ENCODE measurements around the gene GUCD1.

The GUCD1 gene

DNA sequence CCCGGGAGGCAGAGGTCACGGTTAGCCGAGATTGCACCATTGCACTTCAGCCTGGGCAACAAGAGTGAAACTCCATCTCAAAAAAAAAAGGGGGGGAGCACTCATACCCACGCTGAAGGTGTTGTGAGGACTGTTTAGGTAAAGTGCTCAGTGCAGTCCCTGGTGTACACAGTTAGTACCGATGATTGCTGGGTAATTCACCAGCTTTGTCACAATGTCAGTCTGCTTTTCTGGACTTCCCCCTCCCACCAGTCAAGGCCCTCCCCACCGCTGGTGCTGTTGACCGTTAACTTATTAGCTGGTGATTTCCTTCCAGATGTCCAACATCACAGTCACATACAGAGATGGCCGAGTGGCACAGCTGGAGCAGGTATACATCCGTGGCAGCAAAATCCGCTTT is 12.7 kb upstream of the GUCD1 start:
- Histone ChIP-seq H3K4me3 (ENCODE audit: low read depth, low read length) (no peak overlapping the region), H3K9me3 (ENCODE audit: control insufficient read depth, insufficient read depth, low read depth, low read length) (no peaks in the 10 kb centered on the region), H3K36me3 (ENCODE audit: control insufficient read depth in 2 of 2, insufficient read depth in 1 of 2, low read length in 2 of 2) (peaks cover 68 to 96% of the 10 kb centered on the region in 2 experiments), H3K27ac (ENCODE audit: extremely low read depth, low read depth, low read length) (no peak overlapping the region), H3K4me1 (ENCODE audit: control insufficient read depth, insufficient read depth, low read length) (no peaks in the 10 kb centered on the region)
- ChIA-PET POLR2A (interaction anchor here (2.2 kb wide), 1 partner anchor 13 kb away, joined by 6 read pairs; the partner anchor contains the start of gene GUCD1), CTCF (no interaction called here)
- TF ChIP-seq, protein P1, sequence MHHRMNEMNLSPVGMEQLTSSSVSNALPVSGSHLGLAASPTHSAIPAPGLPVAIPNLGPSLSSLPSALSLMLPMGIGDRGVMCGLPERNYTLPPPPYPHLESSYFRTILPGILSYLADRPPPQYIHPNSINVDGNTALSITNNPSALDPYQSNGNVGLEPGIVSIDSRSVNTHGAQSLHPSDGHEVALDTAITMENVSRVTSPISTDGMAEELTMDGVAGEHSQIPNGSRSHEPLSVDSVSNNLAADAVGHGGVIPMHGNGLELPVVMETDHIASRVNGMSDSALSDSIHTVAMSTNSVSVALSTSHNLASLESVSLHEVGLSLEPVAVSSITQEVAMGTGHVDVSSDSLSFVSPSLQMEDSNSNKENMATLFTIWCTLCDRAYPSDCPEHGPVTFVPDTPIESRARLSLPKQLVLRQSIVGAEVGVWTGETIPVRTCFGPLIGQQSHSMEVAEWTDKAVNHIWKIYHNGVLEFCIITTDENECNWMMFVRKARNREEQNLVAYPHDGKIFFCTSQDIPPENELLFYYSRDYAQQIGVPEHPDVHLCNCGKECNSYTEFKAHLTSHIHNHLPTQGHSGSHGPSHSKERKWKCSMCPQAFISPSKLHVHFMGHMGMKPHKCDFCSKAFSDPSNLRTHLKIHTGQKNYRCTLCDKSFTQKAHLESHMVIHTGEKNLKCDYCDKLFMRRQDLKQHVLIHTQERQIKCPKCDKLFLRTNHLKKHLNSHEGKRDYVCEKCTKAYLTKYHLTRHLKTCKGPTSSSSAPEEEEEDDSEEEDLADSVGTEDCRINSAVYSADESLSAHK (tag by site-specific recombination; IDR thresholded peaks at IDR 0.05), result no peak
- TF ChIP-seq ZNF169 (tag by site-specific recombination; IDR thresholded peaks at IDR 0.05), result no peak
- TF ChIP-seq KLF16 (tag by site-specific recombination; IDR thresholded peaks at IDR 0.05), result no peak
- TF ChIP-seq, protein P2, sequence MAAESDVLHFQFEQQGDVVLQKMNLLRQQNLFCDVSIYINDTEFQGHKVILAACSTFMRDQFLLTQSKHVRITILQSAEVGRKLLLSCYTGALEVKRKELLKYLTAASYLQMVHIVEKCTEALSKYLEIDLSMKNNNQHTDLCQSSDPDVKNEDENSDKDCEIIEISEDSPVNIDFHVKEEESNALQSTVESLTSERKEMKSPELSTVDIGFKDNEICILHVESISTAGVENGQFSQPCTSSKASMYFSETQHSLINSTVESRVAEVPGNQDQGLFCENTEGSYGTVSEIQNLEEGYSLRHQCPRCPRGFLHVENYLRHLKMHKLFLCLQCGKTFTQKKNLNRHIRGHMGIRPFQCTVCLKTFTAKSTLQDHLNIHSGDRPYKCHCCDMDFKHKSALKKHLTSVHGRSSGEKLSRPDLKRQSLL (tag by site-specific recombination; IDR thresholded peaks at IDR 0.05), result no peak
- TF ChIP-seq ZNF660 (tag by site-specific recombination; IDR thresholded peaks at IDR 0.05), result no peak
- no peak for TF ChIP-seq GLIS1 (tag by site-specific recombination; IDR thresholded peaks at IDR 0.05)

DNA sequence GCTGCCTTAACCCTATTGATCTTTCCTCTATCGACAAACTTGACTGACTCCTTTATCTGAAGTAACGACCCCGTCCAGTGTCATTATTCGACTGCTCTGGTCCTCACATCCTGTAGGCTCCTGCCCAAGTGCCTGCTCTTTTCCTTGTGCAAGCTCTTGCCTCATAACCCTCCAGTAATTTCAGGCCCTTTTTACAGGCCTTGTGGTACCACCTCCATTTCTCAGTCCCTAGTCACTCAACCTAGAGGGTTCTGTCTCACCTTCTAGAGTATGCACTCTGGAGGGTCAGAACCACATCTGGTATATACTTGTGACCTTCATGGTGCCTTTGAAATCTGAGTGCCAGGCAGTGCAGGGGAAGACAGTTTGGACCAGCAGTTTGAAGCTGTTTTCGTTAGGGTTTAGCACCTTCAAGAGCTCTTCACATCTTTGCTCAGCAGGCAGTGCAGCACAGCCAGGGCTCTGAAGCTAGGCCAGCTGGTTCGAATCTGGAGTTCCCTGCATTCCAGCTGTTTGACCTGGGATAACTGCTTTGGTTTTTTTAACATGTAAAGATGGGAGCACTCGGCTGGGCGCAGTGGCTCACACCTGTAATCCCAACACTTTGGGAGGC is 12.1 kb upstream of the GUCD1 start:
- no peaks in the 10 kb centered on the region for H3K9me3 ChIP-seq (ENCODE audit: control insufficient read depth, insufficient read depth, low read depth, low read length)
- POLR2A ChIA-PET, result interaction anchor here (2.2 kb wide), 1 partner anchor 12 kb away, joined by 6 read pairs; the partner anchor contains the start of gene GUCD1
- CTCF ChIA-PET, result no interaction called here
- no peaks in the 10 kb centered on the region for H3K4me1 ChIP-seq (ENCODE audit: control insufficient read depth, insufficient read depth, low read length)
- TF ChIP-seq ZBTB17 (tag by site-specific recombination; IDR thresholded peaks at IDR 0.05) (peak; percentile 83), ZNF555 (tag by site-specific recombination; conservative IDR thresholded peaks at IDR 0.05) (no peak)
- no peak overlapping the region for H3K4me3 ChIP-seq (ENCODE audit: low read depth, low read length)
- H3K36me3 ChIP-seq (ENCODE audit: control insufficient read depth in 2 of 2, insufficient read depth in 1 of 2, low read length in 2 of 2), result peaks cover 69 to 96% of the 10 kb centered on the region in 2 experiments
- peak overlapping the region; percentile 5; the same call in 1 of the 2 replicates for H3K27ac ChIP-seq (ENCODE audit: extremely low read depth, low read depth, low read length)

DNA sequence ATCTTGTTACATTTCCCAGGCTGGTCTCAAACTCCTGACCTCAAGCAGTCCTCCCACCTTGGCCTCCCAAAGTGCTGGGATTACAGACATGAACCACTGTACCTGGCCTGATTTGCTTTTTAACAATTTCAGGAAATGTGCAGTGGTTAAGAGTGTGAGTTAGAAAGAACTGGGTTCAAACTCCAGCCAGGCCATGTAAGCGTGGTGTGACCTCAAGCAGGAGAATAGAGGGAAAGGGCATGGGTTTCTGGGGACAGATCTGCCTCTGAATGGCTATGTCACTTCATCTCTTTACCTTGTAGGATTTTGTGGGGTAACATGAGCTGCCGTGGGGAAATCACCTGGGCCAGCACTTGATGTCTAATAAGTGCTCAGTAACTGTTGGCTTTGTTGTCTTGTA is 10.1 kb upstream of the GUCD1 start:
- no peak overlapping the region for H3K4me3 ChIP-seq (ENCODE audit: low read depth, low read length)
- peaks cover 72 to 94% of the 10 kb centered on the region in 2 experiments for H3K36me3 ChIP-seq (ENCODE audit: control insufficient read depth in 2 of 2, insufficient read depth in 1 of 2, low read length in 2 of 2)
- no peak overlapping the region for H3K27ac ChIP-seq (ENCODE audit: extremely low read depth, low read depth, low read length)
- no peaks in the 10 kb centered on the region for H3K4me1 ChIP-seq (ENCODE audit: control insufficient read depth, insufficient read depth, low read length)
- ChIA-PET POLR2A (interaction anchor here (0.6 to 1.3 kb wide), 2 partner anchors 10 to 24 kb away, joined by 5 to 12 read pairs; partner anchors contain the start of gene GUCD1), CTCF (interaction anchor here (0.6 kb wide), 1 partner anchor 317 kb away, joined by 4 read pairs; no protein-coding TSS in a partner anchor)
- no peaks in the 10 kb centered on the region for H3K9me3 ChIP-seq (ENCODE audit: control insufficient read depth, insufficient read depth, low read depth, low read length)
- TF ChIP-seq ZNF510 (tag by site-specific recombination; IDR thresholded peaks at IDR 0.05; ENCODE audit: insufficient replicate concordance) (no peak), ZNF626 (tag by site-specific recombination; IDR thresholded peaks at IDR 0.05) (no peak), ZNF362 (tag by site-specific recombination; IDR thresholded peaks at IDR 0.05) (no peak), PRDM1 (tag by site-specific recombination; IDR thresholded peaks at IDR 0.05) (no peak), ZNF677 (tag by site-specific recombination; IDR thresholded peaks at IDR 0.05) (no peak), MYNN (tag by site-specific recombination; IDR thresholded peaks at IDR 0.05; ENCODE audit: borderline replicate concordance) (no peak), HOXA7 (CRISPR knock-in tag; IDR thresholded peaks at IDR 0.05; ENCODE audit: borderline replicate concordance) (no peak), ZNF629 (tag by site-specific recombination; IDR thresholded peaks at IDR 0.05) (no peak), SCRT2 (tag by site-specific recombination; IDR thresholded peaks at IDR 0.05) (no peak), ZNF768 (tag by site-specific recombination; IDR thresholded peaks at IDR 0.05) (no peak), EGR2 (tag by site-specific recombination; IDR thresholded peaks at IDR 0.05; ENCODE audit: low read depth) (no peak), INSM2 (tag by site-specific recombination; IDR thresholded peaks at IDR 0.05) (no peak), ZNF623 (tag by site-specific recombination; IDR thresholded peaks at IDR 0.05) (no peak), ZNF202 (tag by site-specific recombination; IDR thresholded peaks at IDR 0.05; ENCODE audit: borderline replicate concordance) (no peak)
- TF ChIP-seq, protein P3, sequence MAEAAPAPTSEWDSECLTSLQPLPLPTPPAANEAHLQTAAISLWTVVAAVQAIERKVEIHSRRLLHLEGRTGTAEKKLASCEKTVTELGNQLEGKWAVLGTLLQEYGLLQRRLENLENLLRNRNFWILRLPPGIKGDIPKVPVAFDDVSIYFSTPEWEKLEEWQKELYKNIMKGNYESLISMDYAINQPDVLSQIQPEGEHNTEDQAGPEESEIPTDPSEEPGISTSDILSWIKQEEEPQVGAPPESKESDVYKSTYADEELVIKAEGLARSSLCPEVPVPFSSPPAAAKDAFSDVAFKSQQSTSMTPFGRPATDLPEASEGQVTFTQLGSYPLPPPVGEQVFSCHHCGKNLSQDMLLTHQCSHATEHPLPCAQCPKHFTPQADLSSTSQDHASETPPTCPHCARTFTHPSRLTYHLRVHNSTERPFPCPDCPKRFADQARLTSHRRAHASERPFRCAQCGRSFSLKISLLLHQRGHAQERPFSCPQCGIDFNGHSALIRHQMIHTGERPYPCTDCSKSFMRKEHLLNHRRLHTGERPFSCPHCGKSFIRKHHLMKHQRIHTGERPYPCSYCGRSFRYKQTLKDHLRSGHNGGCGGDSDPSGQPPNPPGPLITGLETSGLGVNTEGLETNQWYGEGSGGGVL (tag by site-specific recombination; IDR thresholded peaks at IDR 0.05), result no peak
